Brain microvascular endothelial cell (primary cell): ENCODE data around the gene SEZ6L.

Experiments used
- DNase-seq: peaks from one replicate; pipeline ENCODE4 v3.0.0-alpha.2; 2020
- H3K27ac ChIP-seq: fragments of 250-450 bp; sonication (Bioruptor Pico); 2 replicates; pipeline ENCODE4 v1.5.1; 2020; ENCODE audit warnings: mild to moderate bottlenecking, moderate library complexity
- H3K27me3 ChIP-seq: fragments of 250-450 bp; sonication (Bioruptor Pico); replicated peaks from 2 replicates; pipeline ENCODE4 v1.5.1; 2020; ENCODE audit warnings: mild to moderate bottlenecking
- H3K36me3 ChIP-seq: fragments of 250-450 bp; sonication (Bioruptor Pico); replicated peaks from 2 replicates; pipeline ENCODE4 v1.5.1; 2020; ENCODE audit warnings: mild to moderate bottlenecking
- H3K4me3 ChIP-seq: 2 replicates; pipeline ENCODE4 v1.5.1; 2011; ENCODE audit warnings: low read depth, mild to moderate bottlenecking, control low read depth, low read length, moderate library complexity
- CTCF ChIP-seq: IDR thresholded peaks from 2 replicates; pipeline ENCODE4 v1.5.1; 2011; ENCODE audit warnings: low read depth, mild to moderate bottlenecking, moderate library complexity, low read length, control low read depth, inconsistent platforms; ENCODE audit errors: missing control alignments
- in situ Hi-C: cut with HindIII; loops from 2 replicates; pipeline ENCODE4 v1.10.0; 2017; ENCODE audit warnings: low sequenced_read_pairs, low pct_ligation_motif_present

Gene SEZ6L

GRCh38 chr22:26169315-26170111 is at the start of gene SEZ6L:
TSS of gene SEZ6L (plus strand) at chr22:26169462. CDS start at chr22:26169670, 208 bp downstream.
- TF ChIP-seq CTCF, result no peak
- peaks cover 24% of the 10 kb centered on the region for H3K27me3 ChIP-seq
- in situ Hi-C loops, result no loop called here
- H3K27ac ChIP-seq, result no peak within 1 kb of the TSS
- H3K36me3 ChIP-seq, result no peaks in the 10 kb centered on the region
- DNase-seq, result no peak
- H3K4me3 ChIP-seq, result no peak within 1 kb of the TSS

- DNase-seq, result no peak
- Histone ChIP-seq H3K4me3 (no peak overlapping the region), H3K27me3 (no peaks in the 10 kb centered on the region), H3K36me3 (no peaks in the 10 kb centered on the region), H3K27ac (no peak overlapping the region)
- in situ Hi-C loops, result no loop called here
- TF ChIP-seq CTCF, result no peak
These were observed 46.3 kb upstream of the SEZ6L start for GRCh38 chr22:26122920-26123468.

- H3K27ac ChIP-seq, result no peak overlapping the region
- no peak for TF ChIP-seq CTCF
- no peak overlapping the region for H3K4me3 ChIP-seq
- no peak for DNase-seq
- in situ Hi-C loops, result no loop called here
- H3K27me3 ChIP-seq, result no peaks in the 10 kb centered on the region
- H3K36me3 ChIP-seq, result no peaks in the 10 kb centered on the region
These were observed 44.1 kb upstream of the SEZ6L start for GRCh38 chr22:26124991-26125725.

- in situ Hi-C loops, result no loop called here
- Histone ChIP-seq H3K27me3 (no peaks in the 10 kb centered on the region), H3K4me3 (no peak overlapping the region), H3K36me3 (no peaks in the 10 kb centered on the region), H3K27ac (no peak overlapping the region)
- no peak for DNase-seq
- TF ChIP-seq CTCF, result no peak
These were observed 42.1 kb upstream of the SEZ6L start for GRCh38 chr22:26127126-26127525.

GRCh38 chr22:26127556-26127955 is 41.7 kb upstream of the SEZ6L start:
- Histone ChIP-seq H3K27me3 (no peaks in the 10 kb centered on the region), H3K4me3 (no peak overlapping the region), H3K36me3 (no peaks in the 10 kb centered on the region), H3K27ac (no peak overlapping the region)
- in situ Hi-C loops, result no loop called here
- no peak for DNase-seq
- no peak for TF ChIP-seq CTCF
